Fibroblast of skin of left quadriceps (primary cell): ENCODE results near the gene BOD1.
"Not testable (repeated sequence)": the region's sequence is repeated elsewhere in the genome, so short reads cannot be mapped to it uniquely, and the experiment has no call there.

Experiments
- DNase-seq, 2 experiments: peaks; one replicate each; pipeline ENCODE4 v3.0.0-alpha.2; 2013; ENCODE audit warnings: low read depth in 2 of 2

Gene BOD1

DNA sequence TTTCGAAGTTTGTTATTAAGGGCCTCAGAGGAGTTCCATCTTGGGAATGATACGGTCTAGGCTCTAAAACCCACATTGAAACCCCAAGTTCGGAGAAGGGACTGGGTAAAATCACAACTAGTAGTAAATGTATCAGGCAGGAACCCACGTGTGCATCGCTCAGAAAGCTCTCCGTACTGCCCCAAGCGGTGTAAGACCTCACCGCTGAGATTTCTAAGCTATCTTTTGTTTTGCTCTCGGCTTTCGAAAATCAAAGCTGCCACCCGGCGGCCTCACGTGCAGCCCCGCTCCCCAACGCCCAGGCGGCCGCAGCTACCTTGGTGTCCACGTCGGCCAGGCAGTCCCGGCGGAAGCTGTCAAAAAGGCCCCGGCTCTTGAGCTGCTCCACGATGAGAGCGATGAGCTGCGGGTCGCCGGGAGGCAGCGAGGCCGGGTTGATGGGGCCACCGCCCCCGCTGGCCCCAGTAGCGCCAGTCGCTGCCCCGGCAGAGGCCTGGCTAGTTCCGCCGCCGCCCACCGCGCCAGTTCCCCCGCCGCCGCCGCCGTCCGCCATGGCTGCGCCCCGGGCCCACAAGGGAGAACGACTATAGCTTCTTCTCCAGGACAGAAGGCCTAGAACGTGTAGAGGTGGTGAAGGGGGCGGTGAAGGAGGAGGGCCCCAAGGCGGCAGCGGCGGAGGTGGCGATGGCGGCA lies 420 bp downstream of the BOD1 start:
- peak; percentile 29 for DNase-seq

DNA sequence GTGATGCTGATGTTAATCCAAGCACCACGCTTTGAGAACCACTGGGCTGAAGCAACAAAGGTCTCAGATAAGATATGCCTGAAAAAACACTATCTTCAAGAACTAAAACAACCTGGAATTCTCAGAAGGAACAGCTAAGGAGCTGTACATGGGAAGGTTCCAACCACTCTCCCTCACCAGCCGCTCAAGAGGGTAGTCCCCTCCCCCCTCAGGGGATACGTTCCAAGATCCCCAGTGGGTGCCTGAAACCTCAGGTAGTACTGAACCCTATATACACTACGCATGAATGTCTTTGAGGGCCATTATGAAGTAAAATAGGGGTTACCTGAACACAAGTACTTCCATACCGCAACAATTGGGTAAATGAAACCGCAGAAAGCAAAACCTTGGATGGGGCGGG lies 1.9 kb downstream of the BOD1 start:
- DNase-seq: no peak

DNA sequence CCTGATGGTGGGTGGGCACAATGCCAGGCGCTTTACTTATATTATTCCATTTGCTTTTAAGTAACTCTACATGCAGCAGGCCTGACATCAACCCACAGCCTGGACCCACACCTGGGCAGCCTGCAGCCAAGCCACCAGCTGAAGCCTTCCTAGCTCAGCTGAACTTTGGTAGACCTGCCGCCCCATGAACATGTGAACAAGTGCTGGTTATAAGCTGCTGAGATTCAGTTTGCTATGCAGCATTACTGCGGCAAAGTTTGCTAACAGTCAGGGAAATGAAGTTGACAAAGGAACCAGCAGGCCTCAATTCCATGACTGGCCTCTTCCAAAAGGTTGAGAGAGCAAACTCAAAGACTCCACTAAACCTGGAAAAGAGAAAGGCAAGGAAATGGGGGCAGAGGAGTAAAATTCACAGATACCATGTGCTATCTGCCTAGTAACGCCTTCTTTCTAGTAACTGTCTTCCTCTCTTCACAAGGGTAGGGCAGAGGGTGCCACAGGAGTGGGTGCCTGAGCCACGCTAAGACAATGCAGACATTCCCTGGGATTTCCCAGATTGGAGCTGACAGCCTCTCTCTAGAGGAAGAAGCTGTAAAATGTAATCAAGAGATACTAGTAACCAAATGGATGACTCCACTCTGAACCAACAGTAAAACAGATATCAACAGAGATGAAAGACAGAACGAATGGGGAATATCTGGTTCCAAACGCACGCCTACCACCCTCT lies 2.9 kb downstream of the BOD1 start:
- no peak for DNase-seq

DNA sequence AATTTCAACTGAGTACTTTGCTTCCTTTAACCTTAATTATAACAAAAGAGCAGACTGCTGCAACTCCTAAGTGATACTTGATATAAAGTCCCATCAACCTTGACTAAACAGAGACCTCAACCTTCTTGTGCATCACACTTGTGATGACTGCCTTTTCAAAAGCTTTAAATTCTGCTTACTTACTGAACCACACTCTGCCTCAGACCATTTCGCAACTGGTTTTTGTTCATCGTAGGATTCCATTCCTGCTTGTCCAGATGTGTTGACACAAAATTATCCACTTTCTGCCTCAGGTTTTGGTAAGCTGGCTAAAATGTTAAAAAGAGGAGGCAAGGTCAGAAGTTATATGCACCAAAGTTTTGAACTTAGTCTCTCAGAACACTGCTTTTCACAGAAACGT lies 3.5 kb downstream of the BOD1 start:
- DNase-seq: no peak

DNA sequence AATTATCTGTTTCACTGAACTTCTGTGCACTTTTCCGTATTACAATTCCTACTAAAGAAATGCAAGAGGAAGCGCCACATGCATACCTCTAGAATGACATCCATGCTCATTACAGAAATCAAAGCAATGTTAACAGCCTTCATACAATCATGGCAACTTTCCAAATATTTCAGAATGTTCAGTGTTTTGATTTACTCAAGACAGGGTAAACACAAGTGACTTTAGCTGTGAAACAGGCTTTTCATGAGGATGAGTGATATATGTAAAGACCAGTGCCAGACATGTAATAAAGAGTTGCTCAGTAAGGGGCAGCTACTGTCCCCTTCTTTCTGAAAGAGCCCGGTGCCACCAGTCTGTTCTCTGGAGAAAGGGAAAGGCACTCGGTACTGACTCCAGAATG lies 4.7 kb downstream of the BOD1 start:
- DNase-seq: no peak

DNA sequence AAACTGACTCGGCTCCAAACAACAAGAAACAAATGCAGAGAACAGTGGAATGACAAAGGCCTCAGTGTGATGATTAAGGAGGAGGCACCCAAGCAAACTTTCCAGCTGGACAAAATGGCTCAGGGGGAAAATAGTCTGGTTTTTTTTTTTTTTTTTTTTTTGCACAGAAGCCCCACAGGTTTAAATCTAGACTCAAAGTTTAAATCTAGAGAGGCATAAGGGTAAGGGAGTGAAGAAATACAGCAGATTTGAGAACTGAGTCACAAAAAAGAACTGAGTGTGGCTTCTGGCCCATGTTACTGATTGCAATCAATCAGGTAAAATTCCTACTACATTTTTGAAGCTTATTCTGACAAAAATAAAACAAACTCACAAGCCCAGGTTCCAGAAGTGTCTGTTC lies 12.3 kb downstream of the BOD1 start:
- no peak for DNase-seq

DNA sequence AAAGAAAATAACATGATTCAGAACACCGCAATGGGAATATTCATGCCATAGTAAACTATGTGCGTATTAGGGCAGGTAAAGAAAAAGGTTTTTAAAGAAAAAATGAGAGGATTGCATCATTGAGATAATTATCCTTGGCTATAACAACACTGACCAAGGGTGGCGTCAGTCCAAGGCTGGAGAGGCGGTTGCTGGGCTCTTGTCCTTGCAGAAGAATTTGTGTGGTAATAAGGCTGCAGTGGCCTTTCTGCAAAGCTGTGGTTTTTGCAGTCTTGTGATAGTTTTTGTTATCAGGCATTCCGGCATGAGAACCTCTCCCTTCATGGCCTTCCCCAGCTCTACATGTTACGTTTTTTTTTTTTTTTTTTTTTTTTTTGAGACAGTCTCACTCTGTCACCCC lies 14.0 kb downstream of the BOD1 start:
- DNase-seq: no peak

DNA sequence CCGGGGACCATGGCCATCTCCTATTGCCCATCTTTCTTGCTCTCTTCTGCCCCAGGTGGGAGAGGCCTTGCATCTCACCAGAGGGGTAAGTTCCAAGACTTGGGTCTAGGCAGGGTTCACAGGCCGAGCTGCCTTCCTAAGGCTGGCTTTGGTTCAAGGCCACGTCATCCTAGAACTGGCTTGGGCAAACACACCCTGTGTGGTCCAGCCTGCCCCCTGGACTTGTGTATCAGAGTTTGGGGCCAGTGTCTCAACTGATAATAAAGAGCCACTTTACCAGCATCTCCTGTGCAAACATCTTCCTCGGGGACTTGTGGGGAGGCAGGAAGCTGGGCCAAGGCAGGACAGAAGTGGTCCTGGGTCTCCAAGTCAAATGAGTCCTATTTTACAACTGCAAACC lies 17.8 kb downstream of the BOD1 start:
- no peak for DNase-seq

DNA sequence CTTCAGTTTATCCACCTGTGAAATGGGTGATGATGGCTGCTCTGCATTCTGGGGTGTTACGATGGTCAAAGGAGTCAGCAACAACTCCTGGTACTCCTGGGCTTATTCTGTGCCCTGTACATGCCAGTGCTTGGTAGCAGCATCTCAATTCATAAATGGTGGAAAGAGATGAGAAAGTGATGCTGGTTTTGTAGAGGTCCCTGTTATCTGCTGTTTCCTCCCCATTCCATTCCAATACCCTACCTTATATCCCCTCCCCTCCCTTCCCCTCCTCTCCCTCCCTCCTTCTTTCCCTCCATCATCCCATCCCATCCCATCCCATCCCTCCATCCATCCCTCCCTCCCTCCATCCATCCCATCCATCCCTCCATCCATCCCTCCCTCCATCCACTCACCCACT lies 19.1 kb downstream of the BOD1 start:
- no peak for DNase-seq

DNA sequence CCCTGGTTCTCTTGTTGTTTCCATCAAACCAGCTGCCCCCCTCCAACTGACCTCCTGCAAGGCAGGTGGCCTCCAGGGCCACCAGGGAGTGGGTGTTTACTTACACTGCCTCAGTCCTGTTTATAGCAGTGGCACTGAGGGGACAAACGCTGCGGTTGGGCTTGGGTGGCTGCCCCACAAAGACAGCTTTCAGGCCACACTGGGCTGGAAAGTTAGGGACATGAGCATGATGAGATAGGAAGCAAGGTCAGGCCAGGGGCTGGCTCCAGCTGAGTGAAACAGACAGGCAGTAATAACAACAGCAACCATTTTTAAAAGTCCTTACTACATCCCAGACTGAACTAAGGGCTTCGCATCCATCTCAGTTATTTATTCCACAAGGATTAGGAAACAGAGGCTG lies 20.6 kb downstream of the BOD1 start:
- DNase-seq: no peak

DNA sequence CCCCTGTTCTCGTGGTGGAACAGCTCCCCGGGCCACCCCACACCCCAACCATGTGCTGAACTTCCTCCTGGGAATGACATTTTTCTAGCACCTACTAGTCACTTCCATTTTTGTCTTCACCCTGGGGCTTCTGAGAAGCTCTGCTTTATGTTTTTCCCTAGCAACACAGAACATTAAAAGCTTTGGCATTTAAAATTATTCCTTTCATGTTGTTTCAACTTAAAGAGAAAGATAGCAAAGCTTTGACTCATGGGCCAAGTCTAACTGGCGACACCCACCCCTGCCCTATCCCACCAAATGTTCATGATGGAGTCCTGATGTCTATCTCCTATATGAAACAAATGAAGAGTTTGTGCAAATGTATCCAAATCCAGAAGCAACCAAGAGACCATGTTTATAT lies 22.4 kb downstream of the BOD1 start:
- DNase-seq: no peak

DNA sequence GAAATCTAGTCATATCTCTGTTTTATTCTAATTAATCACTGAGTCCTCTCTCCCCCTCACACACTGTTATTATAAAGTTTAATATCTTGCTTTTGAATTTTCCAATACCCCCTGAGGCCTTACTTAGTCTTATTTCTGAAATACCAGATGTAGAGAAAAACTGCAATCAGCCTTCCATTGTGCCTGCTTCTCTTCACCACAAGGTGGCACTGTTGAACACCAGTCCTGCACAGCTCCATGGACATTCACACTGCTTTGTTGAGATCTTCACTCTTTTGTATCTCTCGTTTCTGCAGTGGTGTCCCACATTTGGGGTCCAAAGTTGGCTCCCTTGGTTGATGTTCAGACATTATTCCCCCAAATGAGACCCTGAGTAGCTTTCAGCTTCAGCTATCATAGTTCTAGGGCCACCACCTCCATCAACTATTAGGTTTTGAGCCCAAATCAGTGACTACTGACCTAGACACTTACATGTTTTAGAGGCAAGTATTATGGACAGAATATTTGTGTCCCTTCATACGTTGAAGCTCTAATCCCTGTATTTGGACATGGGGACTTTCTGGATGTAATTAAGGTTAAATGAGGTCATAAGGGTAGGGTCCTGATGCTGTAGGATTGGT lies 24.3 kb downstream of the BOD1 start:
- no peak for DNase-seq

DNA sequence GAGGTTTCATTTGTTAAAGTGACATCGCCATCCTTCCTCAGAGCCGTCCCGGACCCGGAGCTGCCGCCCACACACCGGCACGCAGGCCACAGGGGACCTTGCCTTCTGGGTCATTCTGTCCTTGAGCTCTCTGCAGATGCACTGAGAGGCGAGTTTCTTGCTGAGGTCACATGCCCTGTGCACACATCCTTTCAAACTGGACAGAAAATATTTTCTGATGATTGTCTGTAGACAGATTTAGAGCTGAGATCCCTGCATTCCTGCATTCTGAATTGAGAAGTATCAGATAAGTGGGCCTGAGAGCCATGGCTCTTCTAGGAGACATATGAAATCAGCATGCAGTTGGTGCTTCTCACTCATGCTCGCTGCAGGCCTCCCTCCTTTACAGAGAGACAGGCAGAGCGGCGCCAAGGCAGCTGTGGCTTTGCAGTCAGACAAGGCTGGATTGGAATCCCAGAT lies 25.4 kb downstream of the BOD1 start:
- DNase-seq: no peak

DNA sequence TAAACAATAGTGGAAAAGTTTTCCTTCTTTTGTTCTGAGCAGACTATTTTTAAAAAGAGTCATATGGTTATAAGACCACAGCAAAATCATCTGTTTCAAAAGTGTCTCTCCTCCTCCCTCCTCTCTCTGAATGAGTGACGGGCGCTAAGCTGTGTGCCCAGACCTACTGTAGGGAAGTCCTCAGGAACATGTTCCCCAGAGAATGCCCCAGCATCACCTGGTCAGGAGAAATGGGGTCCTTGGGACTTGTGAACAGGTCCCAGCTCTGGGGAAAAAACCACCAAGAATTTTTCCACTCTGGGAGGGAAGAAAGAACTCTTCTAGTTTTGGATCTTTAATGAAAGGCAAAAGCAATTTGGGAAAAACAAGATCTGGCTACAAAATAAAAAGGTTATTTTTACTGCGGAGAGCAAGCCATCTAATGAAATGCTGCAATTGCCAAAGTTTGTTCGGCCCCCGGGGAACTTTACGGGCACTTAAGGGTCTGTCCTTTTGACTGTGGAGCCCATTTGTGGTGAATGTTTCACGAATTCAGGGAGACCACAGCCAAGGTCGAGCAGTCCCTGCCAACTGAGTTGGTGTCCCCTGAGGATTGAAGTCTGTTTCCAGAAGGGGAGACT lies 25.9 kb downstream of the BOD1 start:
- DNase-seq: no peak

DNA sequence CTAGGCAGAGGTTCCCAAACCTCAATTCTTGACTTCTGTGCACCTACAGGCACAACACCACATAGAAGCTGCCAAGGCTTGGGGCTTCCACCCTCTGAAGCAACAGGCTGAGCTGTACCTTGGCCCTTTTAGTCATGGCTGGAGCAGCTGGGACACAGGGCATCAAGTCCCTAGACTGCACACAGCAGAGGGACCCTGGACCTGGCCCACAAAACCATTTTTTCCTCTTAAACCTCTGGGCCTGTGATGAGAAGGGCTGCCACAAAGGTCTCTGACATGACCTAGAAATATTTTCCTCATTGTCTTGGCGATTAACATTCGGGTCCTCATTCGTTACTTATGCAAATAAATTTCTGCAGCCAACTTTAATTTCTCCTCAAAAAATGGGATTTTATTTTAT lies 30.3 kb downstream of the BOD1 start:
- not testable (repeated sequence) for DNase-seq

DNA sequence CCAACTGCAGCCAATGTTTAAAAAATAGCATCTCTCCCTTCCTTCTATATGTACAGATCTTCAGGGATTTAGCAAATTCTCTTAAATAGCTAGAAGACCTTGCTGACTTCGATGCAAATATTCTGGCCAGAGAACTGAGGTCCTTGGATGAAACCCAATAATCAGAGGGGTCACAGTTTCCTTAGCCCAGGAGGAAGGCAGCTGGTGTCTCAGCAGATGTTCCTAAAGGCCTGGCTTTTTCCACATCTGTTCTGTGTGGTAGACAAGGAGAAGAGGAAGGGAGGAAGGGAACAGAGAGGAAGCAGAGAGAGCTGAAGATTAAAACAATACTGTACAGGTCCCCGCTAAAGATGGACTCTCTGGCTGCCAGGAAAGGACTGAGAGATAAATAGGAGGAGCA lies 33.1 kb downstream of the BOD1 start:
- no peak for DNase-seq

DNA sequence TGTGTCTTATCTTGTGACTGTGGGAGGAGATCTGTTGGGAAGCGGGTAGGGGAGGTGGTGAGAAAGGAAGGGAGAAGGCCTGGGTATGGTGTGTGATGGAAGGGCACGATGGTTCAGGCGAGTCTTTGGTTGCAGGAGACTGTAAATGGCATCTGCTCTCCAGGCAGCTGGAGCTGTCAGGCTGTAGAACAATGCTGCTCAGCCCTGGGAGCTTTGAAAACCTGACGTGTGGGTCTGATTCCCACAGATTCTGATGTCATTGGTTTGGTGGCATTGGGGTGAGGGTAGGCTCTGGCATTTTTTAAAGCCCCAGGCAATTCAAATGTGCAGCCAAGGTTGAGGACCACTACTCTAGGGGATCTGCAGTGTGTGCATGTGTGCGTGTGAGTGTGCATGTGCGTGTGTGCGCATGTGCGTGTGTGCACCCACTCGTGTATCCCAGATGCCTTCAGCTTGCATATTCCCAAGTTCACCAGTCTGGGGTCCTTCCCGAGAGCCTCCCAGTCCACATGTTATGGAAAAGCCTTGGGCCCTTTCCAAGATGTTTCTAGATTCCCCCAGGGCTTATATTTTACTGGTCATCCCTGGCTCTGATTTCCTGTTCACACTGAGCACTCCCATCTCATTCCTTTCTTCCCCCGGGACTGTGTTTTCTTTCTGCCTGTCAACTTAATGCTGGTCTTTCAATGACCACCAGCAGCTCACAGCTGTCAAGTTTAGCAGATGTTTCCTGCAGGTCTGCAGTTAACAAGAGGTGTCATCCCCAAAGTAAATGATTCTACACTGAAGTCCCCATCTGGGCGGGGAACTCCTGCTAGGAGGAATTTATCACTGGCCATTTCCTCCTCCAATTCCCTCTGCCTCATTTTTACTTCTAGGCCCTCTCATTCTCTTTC lies 34.0 kb downstream of the BOD1 start:
- DNase-seq: peak; percentile 15 to 22

DNA sequence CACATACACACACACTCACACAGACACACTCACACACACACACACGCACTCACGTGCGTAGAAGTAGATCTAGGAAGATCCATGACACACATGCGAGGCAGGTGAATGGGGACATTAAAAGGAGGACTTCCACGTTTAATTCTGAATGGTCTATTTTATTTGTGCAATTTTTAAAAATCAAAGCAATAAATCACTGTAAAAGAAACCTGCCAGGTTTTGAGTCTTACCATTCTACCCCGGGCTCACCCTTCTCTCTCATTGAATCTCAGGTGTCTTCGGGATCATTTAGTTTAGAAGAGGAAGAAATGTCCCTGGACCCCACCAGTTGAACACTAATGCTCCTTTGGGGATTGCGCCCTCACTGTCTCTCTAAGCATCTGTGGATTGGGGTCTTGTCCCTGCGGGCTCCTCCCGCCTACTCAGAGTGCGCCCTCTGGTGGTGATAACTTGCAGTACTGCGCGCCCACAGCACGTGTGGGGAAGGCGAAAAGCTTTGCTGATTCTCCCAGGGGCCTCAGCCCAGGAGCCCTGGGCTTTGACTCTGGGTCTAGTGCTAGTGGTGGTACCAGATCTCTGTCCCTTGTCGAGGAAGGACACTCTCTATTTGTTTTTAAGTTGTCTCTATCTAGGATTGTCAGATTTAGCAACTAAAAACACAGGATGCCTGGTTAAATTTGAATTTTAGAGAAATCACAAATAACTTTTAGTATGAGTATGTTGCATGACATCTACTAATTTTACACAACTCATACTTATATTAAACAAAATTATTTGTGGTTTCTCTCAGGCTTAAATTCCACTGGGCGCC lies 34.8 kb downstream of the BOD1 start:
- no peak for DNase-seq

DNA sequence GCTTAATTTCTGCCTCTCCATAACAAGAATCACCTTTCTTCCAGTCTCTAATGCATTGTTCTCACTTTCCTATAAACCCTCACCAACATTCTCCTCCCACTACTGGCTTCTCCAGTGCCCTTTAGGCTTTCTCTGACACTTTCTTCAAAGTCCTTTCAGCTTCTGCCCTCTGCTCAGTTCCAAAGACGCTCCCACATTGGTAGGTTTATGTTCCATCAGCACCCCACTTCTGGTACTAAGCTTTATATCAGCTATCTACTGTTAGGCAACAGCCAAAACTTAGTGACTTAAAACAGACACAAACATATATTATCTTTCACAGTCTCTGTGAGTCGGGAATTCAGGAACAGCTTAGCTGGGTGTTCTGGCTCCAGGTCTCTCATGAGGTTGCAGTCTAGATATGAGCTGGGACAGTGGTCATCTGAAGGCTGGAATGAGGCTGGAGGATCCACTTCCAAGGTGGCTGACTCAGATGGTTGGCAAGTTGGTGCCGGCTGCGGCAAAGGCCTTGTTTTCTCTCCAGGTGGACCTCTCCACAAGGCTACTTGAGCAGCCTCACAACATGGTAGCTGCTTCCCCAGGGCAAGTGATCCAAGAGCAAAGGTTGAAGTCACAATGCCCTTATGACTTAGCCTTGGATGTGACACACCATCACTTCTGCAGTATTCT lies 37.4 kb downstream of the BOD1 start:
- DNase-seq: no peak

DNA sequence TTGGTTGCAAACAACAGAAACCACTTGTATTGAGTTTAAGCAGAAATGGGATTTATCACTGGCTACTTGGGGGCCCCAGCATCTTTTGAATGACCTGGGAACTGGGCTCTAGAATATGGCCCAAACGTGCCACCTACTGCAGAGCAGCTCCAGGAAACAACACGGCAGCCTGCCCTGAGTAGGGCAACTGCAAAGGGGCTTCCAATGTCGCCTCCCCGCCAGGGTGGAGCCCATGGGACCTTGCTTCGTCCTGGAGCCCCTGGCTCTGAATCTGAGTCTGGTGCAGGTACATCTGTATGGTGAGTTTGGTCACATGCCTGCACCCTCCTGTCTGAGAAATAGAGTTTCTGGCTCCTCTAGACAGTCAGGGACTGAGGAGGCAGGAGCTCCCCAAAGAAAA lies 38.6 kb downstream of the BOD1 start:
- DNase-seq: no peak
